Sciatic nerve (tissue), 2 donors: ENCODE measurements around the gene PAIP2. TPM values are rescaled to one million over a fixed set of nuclear protein-coding genes. Genes with fewer than 3 reads are reported as not detected.
"Not testable (repeated sequence)": the region's sequence is repeated elsewhere in the genome, so short reads cannot be mapped to it uniquely, and the experiment has no call there.

ENCODE experiments used
- ATAC-seq: fragments of 200-7000 bp; cut with Tn5 transposase; one replicate; pipeline ENCODE4 v1.9.1; 2020; ENCODE audit warnings: mild to moderate bottlenecking, moderate library complexity
- DNase-seq: peaks from one replicate; pipeline ENCODE4 v3.0.0-alpha.2; 2020; ENCODE audit warnings: low spot score
- intact Hi-C: fragments of 100-400 bp; cut with DNase I; formaldehyde crosslinking; loops from one replicate; pipeline ENCODE4 v1.14.2; 2022
- total RNA-seq: library from RNA; stranded (reverse); fragmentation: NEBNext Ultra II Directional; extraction: Animal tissue kit (Norgen Biotek cat#: 25700); gene quantifications from one replicate; pipeline ENCODE4 v1.2.1, GENCODE V29; 2021
- donor health status: DM: no; HTN: no; CAD: no.
- donor health status: DM: no; HTN: no; CAD: no.

Gene PAIP2
- total RNA-seq, 1 donor from 2014 or later, result 92.2 TPM

- intact Hi-C loops, result no loop called here
- ATAC-seq, result no peak
- peak; percentile 35 for DNase-seq
These were observed 30.1 kb downstream of the PAIP2 start for GRCh38 chr5:139371482-139372435.

DNA sequence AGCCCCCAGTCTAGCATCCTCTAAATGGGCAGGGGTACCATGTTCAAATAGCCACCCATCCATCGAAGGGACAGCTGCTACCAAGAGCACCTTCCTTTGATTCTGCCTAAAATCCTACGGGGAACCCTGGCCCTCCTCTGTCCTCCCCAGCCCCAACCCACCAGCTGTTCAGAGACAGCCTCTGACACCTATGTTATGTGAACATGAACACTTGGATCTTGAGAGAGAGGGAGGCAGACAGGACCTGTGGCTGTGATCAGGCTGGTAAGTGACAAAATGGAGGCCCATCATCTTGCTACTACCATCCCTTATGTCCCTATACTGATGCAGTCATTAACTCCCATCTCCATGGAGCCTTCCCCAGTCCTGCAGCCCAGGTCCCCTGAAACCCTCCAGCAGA lies 33.3 kb downstream of the PAIP2 start:
- DNase-seq, result no peak
- intact Hi-C loops, result no loop called here
- ATAC-seq, result no peak

- no peak for DNase-seq
- intact Hi-C loops, result no loop called here
- no peak for ATAC-seq
These were observed 34.7 kb downstream of the PAIP2 start for GRCh38 chr5:139376364-139376763.

DNA sequence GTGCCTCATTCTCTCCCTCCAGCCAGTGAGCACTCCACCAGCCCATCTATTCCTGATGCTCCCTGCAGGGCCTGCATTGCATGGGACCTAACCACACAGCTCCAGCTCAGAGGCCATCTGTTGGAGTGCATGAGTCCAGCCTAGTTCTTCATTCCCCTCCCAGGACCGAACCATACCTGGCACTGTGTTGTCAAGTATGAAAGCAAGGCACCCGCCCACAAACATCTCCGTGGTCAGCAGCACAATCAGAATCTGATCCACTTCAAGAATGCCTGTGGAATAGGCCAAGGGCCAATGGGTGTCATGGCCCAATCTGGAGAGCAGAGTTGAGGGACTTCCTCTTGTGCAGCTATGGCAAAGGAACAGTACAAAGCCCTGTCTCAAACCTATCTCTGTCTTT lies 35.6 kb downstream of the PAIP2 start:
- DNase-seq (peak; percentile 28), ATAC-seq (no peak)
- intact Hi-C loops, result no loop called here

- DNase-seq, result peak; percentile 59
- intact Hi-C loops, result no loop called here
- no peak for ATAC-seq
These were observed 36.6 kb downstream of the PAIP2 start for GRCh38 chr5:139378101-139378825.

DNA sequence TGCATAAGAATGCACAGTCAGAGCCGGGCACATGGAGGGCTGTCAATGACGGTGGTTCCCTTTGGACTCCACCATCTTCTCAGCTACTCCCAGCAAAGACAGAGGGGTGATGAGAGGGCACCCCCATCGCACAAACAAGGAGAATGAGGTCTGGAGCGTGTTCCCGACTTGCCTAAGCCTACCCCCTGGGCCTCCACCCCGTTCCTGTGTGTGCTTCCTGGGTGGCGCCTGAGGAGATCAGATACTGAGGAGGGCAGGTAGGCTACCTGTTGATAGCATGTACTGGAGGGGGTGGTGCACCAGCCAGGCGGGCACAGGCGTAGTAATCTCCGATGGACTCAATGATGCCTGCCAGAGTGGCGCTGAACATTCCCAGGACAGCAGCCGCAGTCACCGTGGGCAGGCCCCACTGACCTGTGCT lies 37.3 kb downstream of the PAIP2 start:
- peak; percentile 21 for DNase-seq
- intact Hi-C loops, result no loop called here

DNA sequence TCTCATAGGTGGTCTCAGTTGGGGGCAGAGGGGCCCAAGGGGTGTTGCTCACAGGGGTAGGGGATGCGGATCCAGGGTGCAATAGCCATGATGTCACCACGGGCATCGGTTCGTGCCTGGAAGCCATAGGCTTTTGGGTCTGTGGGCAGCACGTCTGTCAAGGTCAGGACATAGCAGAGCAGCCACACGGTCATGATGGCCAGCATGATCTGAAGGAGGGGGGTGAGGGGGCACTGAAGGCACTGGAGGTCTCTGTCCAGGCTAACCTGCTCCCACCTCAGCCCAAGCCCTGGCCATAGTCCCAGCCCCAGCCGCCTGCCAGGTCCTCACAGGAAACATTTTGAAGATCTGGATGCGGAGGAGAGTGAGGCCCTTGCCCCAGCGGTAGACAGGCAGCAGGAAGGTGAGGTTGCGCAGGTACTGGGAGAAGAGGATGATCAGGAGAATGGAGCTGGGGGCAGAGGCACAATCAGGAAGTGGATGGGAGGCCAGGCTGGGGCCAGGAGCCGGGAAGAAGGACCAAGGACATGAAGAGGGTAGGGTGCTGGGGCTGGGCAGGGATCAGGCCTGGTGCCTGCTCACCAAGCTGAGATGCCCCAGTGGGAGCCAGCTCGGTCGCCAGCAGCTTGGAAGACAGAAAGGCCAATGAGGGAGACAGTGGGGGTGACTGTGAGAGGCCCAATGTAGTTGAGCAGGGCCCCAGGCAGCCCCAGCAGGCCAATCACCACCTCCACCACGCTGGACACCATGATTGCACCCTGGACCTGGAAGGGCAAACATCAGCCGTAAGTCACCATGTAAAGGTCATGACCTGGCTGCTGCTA lies 38.2 kb downstream of the PAIP2 start:
- ATAC-seq, result no peak
- intact Hi-C loops, result no loop called here
- no peak for DNase-seq

More for the DNA sequence above, 37.3 kb downstream of the PAIP2 start:
- ATAC-seq, result no peak

GRCh38 chr5:139381837-139382761 lies 40.4 kb downstream of the PAIP2 start:
- ATAC-seq (no peak), DNase-seq (no peak)
- intact Hi-C loops, result no loop called here

GRCh38 chr5:139382807-139383206 lies 41.2 kb downstream of the PAIP2 start:
- no peak for DNase-seq
- no peak for ATAC-seq
- intact Hi-C loops, result no loop called here

- intact Hi-C loops, result no loop called here
- DNase-seq (no peak), ATAC-seq (no peak)
These were observed 41.8 kb downstream of the PAIP2 start, which contains the start of gene SLC23A1 for GRCh38 chr5:139383275-139383992. TSS of gene SLC23A1 (minus strand) at chr5:139383297. CDS start at chr5:139383253, 44 bp downstream.

DNA sequence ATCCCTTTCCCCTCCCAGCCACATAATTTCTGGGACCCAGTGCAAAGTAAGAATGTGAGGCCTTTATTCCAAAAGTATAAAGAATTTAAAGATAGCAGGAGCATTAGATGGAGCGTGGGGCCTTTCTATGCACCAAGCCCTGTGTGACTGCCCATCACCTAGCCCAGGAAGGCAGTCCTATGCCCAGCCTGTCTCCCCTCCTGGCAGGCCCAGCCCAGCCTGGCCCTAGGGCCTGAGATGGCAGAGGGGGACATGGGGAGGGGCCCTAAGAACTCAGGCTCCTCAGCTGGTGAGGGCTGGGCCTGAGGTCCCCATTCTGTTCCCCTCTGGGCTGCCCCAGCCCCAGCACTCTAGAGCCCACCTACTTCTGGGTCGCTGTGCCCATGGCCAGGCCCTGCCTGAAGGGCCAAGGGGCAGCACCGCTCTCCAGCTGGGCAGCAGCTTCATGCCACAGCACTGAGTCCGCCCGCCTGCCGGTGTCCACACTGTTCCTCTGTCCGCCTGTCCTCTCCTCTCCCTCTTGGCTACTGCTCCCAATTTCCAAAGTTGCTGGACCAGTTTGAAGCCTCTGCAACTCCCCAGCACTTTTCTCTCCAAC lies 42.4 kb downstream of the PAIP2 start:
- no peak for DNase-seq
- intact Hi-C loops, result no loop called here
- peak; percentile 5 for ATAC-seq

- DNase-seq (no peak), ATAC-seq (peak; percentile 4)
- intact Hi-C loops, result no loop called here
These were observed 43.0 kb downstream of the PAIP2 start for GRCh38 chr5:139384591-139385051.

DNA sequence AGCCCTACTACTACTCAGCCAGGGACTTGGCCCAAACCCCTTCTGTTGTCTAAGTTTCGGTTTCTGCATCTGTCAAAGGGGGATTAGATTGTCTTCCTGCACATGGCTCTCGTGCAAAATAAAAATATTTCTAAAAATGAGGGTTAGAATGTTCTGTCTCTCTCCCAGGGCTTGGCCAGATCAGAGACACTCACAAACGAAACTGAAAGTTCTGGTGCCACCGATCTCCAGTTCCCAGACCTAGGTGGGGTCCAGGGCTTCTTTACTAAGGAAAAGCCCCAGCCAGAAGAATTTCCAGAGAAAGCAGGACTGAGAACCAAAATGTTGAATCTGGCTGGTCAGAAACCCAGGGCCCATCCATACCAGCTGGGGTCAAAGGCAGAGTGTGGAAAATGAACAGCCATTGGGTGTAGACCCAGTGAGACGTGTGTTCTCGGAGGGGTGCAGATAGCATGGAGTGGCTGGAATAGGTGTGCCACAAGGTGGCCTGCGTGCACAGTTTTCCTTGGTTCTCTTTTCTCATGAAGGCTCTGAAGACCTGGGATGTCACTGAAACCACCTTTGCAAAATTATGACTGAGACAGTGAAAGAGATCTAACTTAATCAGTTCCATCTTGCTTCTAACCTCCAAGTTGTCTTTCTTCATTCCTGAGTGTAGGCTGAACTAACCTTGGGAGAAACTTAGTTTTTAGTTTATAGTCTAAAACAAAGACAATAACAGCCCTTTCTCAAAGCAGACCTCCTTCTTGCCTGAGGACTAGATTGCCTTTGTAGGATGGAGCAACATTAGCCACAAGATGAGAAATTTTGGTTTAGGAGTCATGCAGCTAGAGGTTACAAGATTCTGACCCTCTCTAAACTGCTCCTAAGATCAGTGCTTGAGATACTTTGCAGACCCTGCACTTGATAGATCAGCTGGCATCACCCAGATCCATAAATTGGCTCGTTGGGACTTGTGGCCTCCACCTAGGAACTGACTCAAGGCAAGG lies 43.7 kb downstream of the PAIP2 start:
- ATAC-seq, result peak; percentile 36

DNA sequence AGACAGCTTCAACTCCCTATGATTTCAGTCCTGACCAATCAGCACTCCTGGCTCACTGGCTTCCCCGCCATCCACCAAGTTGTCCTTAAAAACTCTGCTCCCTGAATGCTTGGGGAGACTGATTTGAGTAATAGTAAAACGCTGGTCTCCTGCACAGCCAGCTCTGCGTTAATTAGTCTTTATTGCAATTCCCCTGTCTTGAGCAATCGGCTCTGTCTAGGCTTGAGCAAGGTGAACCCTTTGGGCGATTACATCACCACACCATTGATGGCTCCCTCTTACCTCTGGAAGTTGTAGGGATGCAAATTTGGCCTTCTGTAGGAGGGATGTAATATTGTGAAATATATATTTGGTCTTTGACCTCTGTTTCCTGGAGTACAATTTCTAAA lies 44.4 kb downstream of the PAIP2 start:
- no peak for ATAC-seq
- intact Hi-C loops, result no loop called here
- DNase-seq, result no peak

More for the DNA sequence above, 43.7 kb downstream of the PAIP2 start:
- intact Hi-C loops, result no loop called here
- DNase-seq, result no peak

DNA sequence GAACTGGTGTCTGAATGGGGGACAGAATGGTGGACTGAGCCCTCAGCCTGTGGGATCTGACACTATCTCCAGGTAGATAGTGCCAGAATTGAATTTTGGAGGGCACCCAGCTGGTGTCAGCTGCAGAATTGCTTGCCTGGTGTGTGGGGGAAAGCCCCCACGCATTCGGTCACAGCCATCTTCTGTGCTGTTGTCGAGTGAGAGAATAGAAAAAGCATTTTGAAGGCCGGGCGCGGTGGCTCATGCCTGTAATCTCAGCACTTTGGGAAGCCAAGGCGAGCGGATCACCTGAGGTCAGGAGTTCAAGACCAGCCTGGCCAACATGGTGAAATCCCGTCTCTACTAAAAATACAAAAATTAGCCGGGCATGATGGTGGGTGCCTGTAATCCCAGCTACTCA lies 45.3 kb downstream of the PAIP2 start:
- peak; percentile 30 for DNase-seq
- intact Hi-C loops, result not testable (repeated sequence)

More for the DNA sequence above, 45.3 kb downstream of the PAIP2 start:
- not testable (repeated sequence) for ATAC-seq
